HG02852 (cell line): Measurements from ENCODE around the gene PITPNM3.
"Not testable (repeated sequence)": the region's sequence is repeated elsewhere in the genome, so short reads cannot be mapped to it uniquely, and the experiment has no call there.

ENCODE experiments used
- ATAC-seq: cut with Tn5 transposase; IDR thresholded peaks from one replicate; pipeline ENCODE4 v1.9.1; 2021; ENCODE audit warnings: mild to moderate bottlenecking, moderate library complexity; ENCODE audit not compliant: unreplicated experiment

Gene PITPNM3

DNA sequence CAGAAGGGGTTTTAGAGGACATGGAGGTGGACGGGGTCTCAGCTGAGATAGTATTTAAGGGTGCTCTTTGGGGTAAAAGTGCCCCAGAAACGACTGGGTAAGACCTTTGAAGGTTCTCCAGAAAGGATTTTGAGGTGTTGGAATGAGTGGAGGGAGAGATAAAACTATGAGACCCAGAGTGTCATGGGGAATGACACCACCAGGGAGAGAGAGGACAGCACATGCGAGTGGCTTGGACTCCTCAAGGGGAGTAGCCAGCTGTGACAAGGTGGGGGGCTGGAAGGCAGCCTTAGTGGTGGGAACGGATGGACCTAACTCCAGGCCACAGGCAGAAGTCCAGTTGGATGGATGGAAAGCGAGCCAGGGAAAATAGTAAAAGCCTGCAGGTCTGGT is 19.2 kb upstream of the PITPNM3 start:
- no peak for ATAC-seq

GRCh38 chr17:6574687-6575595 is 18.6 kb upstream of the PITPNM3 start:
- peak; percentile 52 for ATAC-seq

DNA sequence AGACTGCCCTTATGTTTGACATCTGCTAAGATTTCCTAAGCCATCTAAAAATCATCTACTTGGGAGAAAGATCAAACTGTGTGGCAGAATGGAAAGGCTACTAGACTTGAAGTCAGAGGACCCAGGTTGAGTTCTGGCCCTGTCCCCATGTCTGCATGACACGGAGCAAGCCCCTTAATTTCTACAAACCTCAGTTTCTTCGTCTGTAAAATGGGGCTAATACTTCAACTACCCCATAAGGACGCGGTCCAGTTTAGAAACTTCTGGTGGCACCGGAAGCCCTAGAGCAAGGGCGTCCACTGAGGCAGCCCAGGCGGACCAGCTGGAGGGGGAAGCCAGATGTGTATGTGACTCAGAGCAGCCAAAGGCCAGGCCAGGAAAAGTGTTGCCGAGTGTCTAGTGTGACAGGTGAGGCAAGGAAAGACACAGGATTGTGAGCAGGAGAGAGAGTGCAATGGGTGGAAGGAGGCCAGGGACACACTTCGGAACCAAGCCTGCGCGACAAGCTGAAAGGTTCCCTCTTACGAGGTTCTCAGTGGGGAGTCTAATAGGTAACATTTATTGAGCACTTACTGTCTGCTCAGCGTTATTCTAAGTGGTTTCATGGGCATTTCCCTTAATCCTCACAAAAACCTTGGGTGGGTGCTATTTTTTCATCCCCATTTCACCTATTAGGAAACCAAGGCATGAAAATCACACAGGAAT is 17.8 kb upstream of the PITPNM3 start:
- ATAC-seq: no peak

DNA sequence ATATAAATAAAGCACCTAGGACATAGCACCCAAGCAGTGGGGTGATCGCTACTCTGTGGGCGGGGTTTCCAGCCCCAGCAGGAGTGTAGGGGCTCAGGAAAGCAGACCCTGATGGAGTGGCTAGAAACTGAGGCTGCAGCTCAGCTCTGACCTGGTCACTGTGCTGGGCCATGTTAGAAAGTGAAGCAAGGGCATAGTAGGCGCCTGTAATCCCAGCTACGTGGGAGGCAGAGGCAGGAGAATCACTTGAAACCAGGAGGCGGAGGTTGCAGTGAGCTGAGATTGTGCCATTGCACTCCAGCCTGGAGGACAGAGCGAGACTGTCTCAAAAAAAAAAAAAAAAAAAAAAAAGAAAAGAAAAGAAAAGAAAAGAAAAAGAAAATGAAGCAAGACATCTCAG is 17.1 kb upstream of the PITPNM3 start:
- ATAC-seq: not testable (repeated sequence)

GRCh38 chr17:6572972-6573370 is 16.6 kb upstream of the PITPNM3 start:
- no peak for ATAC-seq

GRCh38 chr17:6571452-6571781 is 15.1 kb upstream of the PITPNM3 start:
- ATAC-seq: no peak

GRCh38 chr17:6570731-6571451 is 14.5 kb upstream of the PITPNM3 start:
- ATAC-seq: no peak

GRCh38 chr17:6569370-6570285 is 13.3 kb upstream of the PITPNM3 start:
- no peak for ATAC-seq

GRCh38 chr17:6568184-6568758 is 11.9 kb upstream of the PITPNM3 start:
- no peak for ATAC-seq

- ATAC-seq: no peak
These were observed 11.3 kb upstream of the PITPNM3 start for GRCh38 chr17:6567528-6568183.

GRCh38 chr17:6561446-6561845 is 5.1 kb upstream of the PITPNM3 start:
- no peak for ATAC-seq

DNA sequence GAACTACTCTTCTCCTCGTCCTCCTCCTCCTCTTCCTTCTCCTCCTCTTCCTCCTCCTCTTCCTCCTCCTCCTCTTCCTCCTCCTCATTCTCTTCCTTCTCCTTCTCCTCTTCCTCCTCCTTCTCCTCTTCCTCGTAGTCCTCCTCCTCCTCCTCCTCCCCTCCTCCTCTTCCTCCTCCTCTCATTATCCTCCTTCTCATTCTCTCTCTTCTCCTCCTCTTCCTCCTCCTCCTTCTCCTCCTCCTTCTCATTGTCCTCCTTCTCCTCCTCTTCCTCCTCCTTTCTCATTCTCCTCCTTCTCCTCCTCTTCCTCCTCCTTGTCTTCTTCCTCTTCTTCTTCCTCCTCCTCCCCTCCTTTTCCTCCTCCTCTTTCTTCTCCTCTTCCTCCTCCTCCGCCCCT is 4.1 kb upstream of the PITPNM3 start:
- ATAC-seq: no peak

GRCh38 chr17:6559753-6560215 is 3.4 kb upstream of the PITPNM3 start:
- no peak for ATAC-seq

DNA sequence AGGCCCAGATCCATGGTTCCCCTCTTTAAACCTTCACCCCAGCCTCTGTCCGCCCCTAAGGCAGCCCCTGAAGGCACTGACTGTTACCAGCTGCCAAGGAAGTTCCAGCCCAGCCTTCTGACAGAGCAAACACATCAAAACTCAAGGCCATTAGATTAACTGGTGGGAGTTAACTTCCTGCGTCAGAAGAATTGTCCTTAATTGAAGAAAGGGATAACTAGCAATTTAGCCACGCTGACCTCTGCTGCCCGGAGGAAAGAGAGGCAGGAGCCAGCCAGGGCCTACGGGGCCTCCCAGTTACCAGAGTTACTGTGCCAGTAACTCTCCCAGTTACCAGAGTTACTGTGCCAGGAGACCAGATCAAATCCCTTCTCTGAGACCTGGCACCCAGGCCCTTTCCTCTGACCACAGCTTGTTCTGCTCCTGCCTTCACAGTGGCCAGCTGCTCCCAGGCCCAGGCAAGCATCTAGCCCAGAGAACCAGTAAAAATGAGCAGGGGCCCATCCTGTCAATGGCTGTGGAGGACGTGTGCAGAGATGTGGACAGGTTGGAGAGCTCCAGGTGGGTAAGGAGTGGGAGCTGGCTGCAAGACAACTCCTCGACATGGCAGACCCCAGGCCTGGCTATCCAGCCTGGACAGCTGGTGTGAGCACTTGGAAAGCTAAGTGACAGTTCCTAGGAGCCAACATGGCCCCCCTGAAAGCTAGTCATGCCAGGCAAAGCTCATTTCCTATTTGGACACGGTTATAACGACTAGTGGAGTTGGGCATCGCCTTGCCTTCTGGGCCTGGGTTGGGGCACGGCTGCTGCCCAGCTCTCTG is 2.8 kb upstream of the PITPNM3 start:
- no peak for ATAC-seq

GRCh38 chr17:6558276-6558675 is 1.9 kb upstream of the PITPNM3 start:
- no peak for ATAC-seq

DNA sequence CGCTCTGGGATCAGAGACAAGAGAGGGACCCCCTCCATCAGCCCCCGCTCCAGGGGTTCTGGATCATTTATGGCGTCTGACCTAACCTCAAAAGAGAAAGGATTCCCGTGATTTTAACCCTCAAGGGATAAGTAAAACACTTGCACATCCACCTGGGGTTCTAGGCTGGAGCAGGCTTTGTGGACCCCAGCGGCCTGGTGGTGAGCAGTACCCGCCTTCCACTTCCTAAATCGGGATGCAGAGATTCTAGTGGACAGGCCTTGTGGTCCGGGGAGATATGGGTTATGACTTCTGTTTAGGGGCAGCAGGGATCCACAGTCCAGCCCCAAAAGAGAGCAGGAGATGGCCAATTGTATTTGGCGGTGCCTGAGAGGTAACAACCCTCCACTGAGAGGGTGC is 684 bp upstream of the PITPNM3 start:
- no peak for ATAC-seq

DNA sequence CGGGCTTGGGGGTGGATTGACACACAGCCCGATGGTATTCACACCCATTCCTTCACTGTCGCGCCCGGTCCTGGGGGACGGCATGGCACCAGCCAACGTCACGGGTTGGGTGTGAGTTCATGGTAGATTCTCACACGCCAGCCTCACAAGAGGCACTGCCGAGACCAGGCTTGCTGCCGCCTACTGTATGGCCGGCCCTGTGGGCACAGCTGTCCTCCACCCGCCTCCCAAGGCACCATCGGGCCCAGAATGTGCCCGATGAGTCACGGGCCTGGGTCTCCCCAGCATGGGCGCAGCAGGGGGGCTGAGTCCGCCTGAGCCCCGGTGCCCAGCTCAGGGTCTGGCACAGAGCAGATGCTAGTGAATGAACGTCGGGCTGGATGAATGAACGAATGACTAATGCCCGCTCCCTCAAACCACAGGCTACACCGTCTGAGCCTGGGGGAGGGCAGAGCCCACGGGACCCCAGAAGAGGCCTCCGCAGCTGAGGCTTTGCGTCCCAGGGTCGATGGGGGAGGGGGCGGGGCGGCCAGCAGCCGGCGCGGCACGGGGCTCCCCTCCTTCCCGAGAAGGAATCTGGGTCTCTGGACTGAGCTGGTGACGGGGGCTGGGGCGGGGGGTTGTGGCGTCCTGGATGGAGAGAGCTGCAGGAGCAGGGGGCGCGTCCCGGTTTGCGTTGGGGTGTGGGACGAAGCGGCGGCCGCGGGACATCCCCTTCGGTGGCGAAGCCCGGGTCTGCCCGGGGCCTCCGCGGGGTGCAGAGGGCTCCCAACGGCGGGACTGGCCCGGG is 829 bp downstream of the PITPNM3 start:
- no peak for ATAC-seq

DNA sequence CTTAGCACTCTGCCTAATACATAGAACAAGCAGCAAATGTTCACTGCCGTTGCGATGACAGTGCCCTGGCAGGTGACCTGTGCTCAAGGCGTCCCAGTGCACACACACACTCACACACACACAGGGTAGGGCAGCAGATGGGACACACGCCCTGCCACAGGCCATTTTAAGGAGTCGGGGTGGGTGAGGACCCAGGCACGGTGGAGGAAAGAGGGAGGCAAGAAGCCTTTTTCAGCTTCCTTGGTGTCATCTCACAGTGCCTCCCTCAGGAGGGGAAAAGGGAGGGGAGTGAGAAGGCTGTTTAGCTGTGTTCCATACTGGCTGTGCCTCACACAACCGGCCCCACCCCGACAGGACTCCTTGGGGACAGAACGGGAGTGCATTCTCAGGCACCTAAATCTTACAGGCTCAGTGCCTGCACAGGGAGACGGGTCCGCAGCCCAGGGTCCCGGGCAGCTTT is 1.5 kb downstream of the PITPNM3 start:
- ATAC-seq: no peak
